Kidney epithelial cell (primary cell): ENCODE measurements around the gene NTMT2. TPM values are rescaled to one million over a fixed set of nuclear protein-coding genes. Genes with fewer than 3 reads are reported as not detected.
"Not testable (repeated sequence)": the region's sequence is repeated elsewhere in the genome, so short reads cannot be mapped to it uniquely, and the experiment has no call there.

Experiments
- DNase-seq: peaks from one replicate; pipeline ENCODE4 v3.0.0-alpha.2; 2010; ENCODE audit warnings: low read depth
- H3K27me3 ChIP-seq: 2 replicates; pipeline ENCODE4 v1.6.0; 2011; ENCODE audit warnings: low read length; ENCODE audit not compliant: control insufficient read depth, insufficient read depth
- H3K36me3 ChIP-seq: 2 replicates; pipeline ENCODE4 v1.5.1; 2011; ENCODE audit warnings: low read length; ENCODE audit not compliant: control insufficient read depth, insufficient read depth
- H3K4me3 ChIP-seq: 2 replicates; pipeline ENCODE4 v1.5.1; 2011; ENCODE audit warnings: low read depth, mild to moderate bottlenecking, control low read depth, low read length
- CTCF ChIP-seq: IDR thresholded peaks from 2 replicates; pipeline ENCODE4 v1.5.1; 2011; ENCODE audit warnings: mild to moderate bottlenecking, moderate library complexity, low read length, control low read depth, inconsistent platforms; ENCODE audit not compliant: insufficient read depth, poor library complexity, severe bottlenecking
- total RNA-seq: library from RNA; depleted of rRNA; stranded (reverse); fragments of >200 nt; gene quantifications from 2 replicates; pipeline ENCODE4 v1.2.3, GENCODE V29; 2015

Gene NTMT2
- total RNA-seq, result not detected in 2 replicates

GRCh38 chr1:170145770-170146676 lies at the start of gene NTMT2:
Gene NTMT2 (plus strand): TSS chr1:170145959. CDS start chr1:170146108, 149 bp downstream.
- H3K27me3 ChIP-seq, result no peaks in the 10 kb centered on the region
- TF ChIP-seq CTCF, result no peak
- no peak within 1 kb of the TSS for H3K4me3 ChIP-seq
- no peaks in the 10 kb centered on the region for H3K36me3 ChIP-seq
- no peak for DNase-seq

DNA sequence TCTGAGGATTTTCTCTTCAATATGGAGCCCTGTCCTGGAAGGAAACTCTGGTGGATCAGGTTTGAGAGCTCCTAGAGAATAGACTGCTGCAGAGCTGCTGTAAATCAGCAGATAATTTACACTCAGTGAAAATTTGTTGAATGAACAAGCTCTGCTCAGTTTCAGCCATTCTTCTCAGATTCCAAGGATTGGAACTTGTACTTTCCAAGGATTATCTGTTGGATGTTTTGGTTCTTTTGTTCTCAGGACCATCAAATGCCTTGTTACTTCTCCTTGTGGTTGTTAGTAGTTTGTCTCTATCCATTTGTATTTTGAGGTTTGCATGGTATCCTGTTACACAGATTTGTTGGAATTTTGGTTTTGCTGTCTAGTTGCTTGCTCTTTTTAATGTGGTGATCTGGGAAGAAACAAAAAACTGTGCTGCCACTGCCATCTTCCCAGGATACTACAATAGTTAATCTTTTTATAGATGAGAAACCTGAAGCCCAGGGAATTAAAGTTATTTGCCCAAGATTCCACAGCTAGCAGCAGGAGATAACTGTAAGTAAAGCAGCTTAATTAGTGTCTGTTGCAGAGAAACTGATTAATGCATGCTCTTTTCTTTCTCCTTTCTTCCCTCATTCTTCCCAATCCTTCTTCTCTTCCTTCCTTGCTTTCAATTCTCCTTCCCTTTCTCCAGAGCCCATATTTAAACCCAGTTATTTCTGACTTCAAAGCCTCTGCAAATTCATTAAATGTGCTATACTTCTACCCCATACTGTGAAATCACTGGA lies 49.6 kb upstream of the NTMT2 start:
- Histone ChIP-seq H3K27me3 (no peaks in the 10 kb centered on the region), H3K4me3 (no peak overlapping the region), H3K36me3 (no peaks in the 10 kb centered on the region)
- TF ChIP-seq CTCF, result no peak
- no peak for DNase-seq

DNA sequence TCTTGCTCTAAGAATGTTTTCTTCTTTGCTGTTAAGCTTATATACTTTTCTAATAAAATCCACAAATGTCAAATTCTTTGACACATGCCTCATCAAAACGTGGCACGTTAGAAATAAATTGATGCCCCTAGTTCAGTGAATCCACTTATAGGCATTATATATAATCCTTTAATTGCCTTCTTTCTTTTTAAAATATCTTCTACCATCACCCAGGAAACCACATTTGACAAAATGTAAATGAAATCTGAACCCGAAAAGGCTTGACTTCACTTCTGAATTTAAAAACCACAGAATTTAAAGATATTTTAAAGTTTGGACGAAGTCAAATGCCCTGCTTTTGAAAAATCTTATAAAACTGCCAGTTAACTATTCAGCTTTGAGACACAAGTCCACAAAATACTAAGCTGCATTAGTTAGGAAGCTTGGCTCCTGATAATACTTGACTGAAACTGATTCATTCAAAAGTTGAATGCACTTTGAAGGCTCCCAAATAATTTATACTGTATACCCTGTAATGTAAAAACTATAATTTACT lies 48.9 kb upstream of the NTMT2 start:
- no peak for DNase-seq
- TF ChIP-seq CTCF, result no peak
- Histone ChIP-seq H3K36me3 (no peaks in the 10 kb centered on the region), H3K4me3 (no peak overlapping the region), H3K27me3 (no peaks in the 10 kb centered on the region)

GRCh38 chr1:170097449-170097948 lies 48.3 kb upstream of the NTMT2 start:
- no peak for TF ChIP-seq CTCF
- no peaks in the 10 kb centered on the region for H3K27me3 ChIP-seq
- no peak for DNase-seq
- H3K36me3 ChIP-seq, result no peaks in the 10 kb centered on the region
- no peak overlapping the region for H3K4me3 ChIP-seq

- H3K36me3 ChIP-seq, H3K4me3 ChIP-seq, H3K27me3 ChIP-seq, DNase-seq: not testable (repeated sequence)
These were observed 32.6 kb upstream of the NTMT2 start for GRCh38 chr1:170113140-170113539.

DNA sequence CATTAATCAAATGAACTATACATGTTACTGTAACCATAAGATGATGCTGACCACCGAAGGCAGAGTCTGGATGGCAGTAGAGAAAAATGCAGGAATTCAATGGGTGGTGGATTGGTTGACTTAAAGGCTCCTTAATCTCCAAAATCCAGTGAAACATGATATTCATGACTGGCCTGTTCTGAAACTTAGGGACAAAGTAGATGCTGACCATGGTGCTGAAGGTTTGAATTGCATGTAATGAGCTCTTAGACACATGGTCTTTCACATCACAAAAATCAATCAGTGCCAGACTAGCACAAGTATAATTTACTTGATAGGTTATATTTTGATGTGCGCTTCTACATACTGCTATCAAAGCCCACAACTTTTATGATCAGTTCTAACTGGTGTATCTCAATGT lies 30.9 kb upstream of the NTMT2 start:
- TF ChIP-seq CTCF, result no peak
- Histone ChIP-seq H3K4me3 (no peak overlapping the region), H3K27me3 (no peaks in the 10 kb centered on the region), H3K36me3 (no peaks in the 10 kb centered on the region)
- no peak for DNase-seq
